HG03342 (cell line): ENCODE measurements around the gene CEBPB.
"Not testable (repeated sequence)": the region's sequence is repeated elsewhere in the genome, so short reads cannot be mapped to it uniquely, and the experiment has no call there.

Experiments used
- ATAC-seq: cut with Tn5 transposase; IDR thresholded peaks from one replicate; pipeline ENCODE4 v1.9.1; 2021; ENCODE audit warnings: mild to moderate bottlenecking, moderate library complexity; ENCODE audit not compliant: unreplicated experiment

CEBPB gene

GRCh38 chr20:50192364-50193198 is 2.0 kb downstream of the CEBPB start:
- peak; percentile 40 for ATAC-seq

GRCh38 chr20:50193199-50193835 is 2.7 kb downstream of the CEBPB start:
- no peak for ATAC-seq

GRCh38 chr20:50193836-50194421 is 3.3 kb downstream of the CEBPB start:
- ATAC-seq, result no peak

- no peak for ATAC-seq
These were observed 3.8 kb downstream of the CEBPB start for GRCh38 chr20:50194422-50194830.

- ATAC-seq, result no peak
These were observed 4.3 kb downstream of the CEBPB start for GRCh38 chr20:50194831-50195523.

- ATAC-seq, result no peak
These were observed 5.0 kb downstream of the CEBPB start for GRCh38 chr20:50195524-50196120.

GRCh38 chr20:50196248-50196647 is 5.6 kb downstream of the CEBPB start:
- no peak for ATAC-seq

- no peak for ATAC-seq
These were observed 6.3 kb downstream of the CEBPB start for GRCh38 chr20:50196896-50197295.

- ATAC-seq, result no peak
These were observed 7.0 kb downstream of the CEBPB start for GRCh38 chr20:50197463-50198179.

GRCh38 chr20:50198180-50198666 is 7.6 kb downstream of the CEBPB start:
- no peak for ATAC-seq

- no peak for ATAC-seq
These were observed 8.1 kb downstream of the CEBPB start for GRCh38 chr20:50198716-50199115.

- no peak for ATAC-seq
These were observed 9.1 kb downstream of the CEBPB start for GRCh38 chr20:50199703-50200102.

GRCh38 chr20:50200482-50201104 is 10.0 kb downstream of the CEBPB start:
- ATAC-seq, result no peak

- not testable (repeated sequence) for ATAC-seq
These were observed 11.1 kb downstream of the CEBPB start for GRCh38 chr20:50201710-50202109.

GRCh38 chr20:50202677-50203076 is 12.0 kb downstream of the CEBPB start:
- ATAC-seq, result no peak

- ATAC-seq, result no peak
These were observed 13.6 kb downstream of the CEBPB start for GRCh38 chr20:50203951-50204937.

- no peak for ATAC-seq
These were observed 16.4 kb downstream of the CEBPB start for GRCh38 chr20:50207026-50207425.

- ATAC-seq, result no peak
These were observed 17.5 kb downstream of the CEBPB start for GRCh38 chr20:50208085-50208491.
